Measurements from ENCODE around the gene CDR2. TPM values are rescaled to one million over a fixed set of nuclear protein-coding genes. Genes with fewer than 3 reads are reported as not detected.

The CDR2 gene
- total and polyA plus RNA-seq, 7 donors, result 14.6 to 32.3 (median 22.5) TPM

Other genes starting within 250 kb of the CDR2 start
- not detected for gene SDR42E2, start 212.1 kb downstream of the CDR2 start, total RNA-seq
- under 1 TPM in 1 of 3 donors, not detected in 2; 0.04 TPM for gene SDR42E2, start 212.1 kb downstream of the CDR2 start, polyA plus RNA-seq
- gene EEF2K, start 168.3 kb downstream of the CDR2 start, total RNA-seq, result 10 to 100 TPM; 37.2 to 54.8 (median 44.2) TPM
- 10 to 100 TPM in 1 of 3 donors, 1 to 10 TPM in 2; 3.6 to 10.5 (median 3.7) TPM for gene EEF2K, start 168.3 kb downstream of the CDR2 start, polyA plus RNA-seq
- 10 to 100 TPM; 39.3 to 68.7 (median 49.4) TPM for gene POLR3E, start 77.2 kb downstream of the CDR2 start, total RNA-seq
- gene POLR3E, start 77.2 kb downstream of the CDR2 start, polyA plus RNA-seq, result 10 to 100 TPM; 10.6 to 25.6 (median 11.4) TPM
- 100 to 1,000 TPM; 122 to 284 (median 168) TPM for gene NPIPB5, start 136.3 kb upstream of the CDR2 start, total RNA-seq
- gene NPIPB5, start 136.3 kb upstream of the CDR2 start, polyA plus RNA-seq, result 100 to 1,000 TPM in 1 of 3 donors, 1 to 10 TPM in 2; 5.8 to 136 (median 6.0) TPM